GM18868 (cell line): Measurements from ENCODE around the gene PDZRN4.
A peak's percentile ranks its signal among the peaks of the same experiment; 100 is the strongest.

Experiments used
- ATAC-seq: cut with Tn5 transposase; IDR thresholded peaks from one replicate; pipeline ENCODE4 v1.9.1; 2021; ENCODE audit warnings: mild to moderate bottlenecking, moderate library complexity; ENCODE audit not compliant: unreplicated experiment

Gene PDZRN4

DNA sequence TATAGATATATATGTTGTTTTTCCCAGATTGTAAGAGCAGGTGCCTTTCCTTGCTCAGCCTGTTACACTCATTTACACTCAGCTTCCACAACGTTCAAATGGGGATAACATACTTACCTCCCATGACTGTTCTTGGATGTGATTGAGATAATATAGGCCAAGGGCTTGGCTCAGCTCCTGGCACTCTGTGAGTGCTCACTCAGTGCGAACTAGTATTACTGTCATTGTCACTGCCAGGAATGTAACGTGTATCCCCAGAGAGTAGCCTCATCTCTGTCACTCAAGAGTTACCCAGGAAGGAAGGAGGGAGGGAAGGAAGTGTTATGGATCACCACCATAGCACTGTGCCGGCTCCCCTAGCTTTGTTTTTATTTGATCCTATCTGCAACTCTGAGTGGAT lies 307.9 kb downstream of the PDZRN4 start:
- no peak for ATAC-seq

DNA sequence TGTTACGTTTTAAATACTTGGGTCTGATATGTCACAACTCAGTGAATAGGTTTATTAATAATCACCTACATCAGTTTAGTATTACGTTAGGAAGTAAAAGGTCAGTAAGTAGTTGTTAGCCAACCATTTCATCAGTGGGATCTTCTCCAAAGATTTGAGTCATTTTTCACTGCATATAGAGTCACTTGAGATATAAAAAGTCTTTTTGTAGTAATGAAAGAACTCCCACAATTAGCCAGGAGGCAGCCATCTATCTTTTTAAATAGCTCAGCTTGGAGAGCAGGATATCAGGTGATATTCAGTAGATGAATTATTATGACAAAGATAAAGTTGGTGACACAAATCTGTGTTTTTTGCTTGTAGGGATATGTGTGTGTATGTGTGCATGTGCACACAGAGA lies 309.3 kb downstream of the PDZRN4 start:
- no peak for ATAC-seq

DNA sequence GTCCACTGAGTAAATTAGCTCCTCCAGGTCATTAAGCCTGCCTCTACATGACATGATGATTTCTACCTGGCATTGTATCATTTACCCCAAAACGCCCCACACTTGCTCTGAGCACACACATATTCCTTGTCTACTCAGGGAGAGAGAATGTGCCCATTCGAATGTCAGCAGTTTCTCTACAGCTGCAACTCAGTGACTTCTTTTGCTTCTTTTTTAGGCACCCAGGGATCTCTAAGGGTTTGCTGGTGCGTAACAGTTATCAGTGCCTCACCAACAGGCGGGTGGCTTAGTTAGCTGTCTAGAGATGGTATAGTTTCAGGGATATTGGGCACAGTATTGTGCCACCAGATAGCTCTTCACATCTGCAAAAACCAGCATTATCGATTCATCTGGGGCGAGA lies 316.9 kb downstream of the PDZRN4 start:
- no peak for ATAC-seq

DNA sequence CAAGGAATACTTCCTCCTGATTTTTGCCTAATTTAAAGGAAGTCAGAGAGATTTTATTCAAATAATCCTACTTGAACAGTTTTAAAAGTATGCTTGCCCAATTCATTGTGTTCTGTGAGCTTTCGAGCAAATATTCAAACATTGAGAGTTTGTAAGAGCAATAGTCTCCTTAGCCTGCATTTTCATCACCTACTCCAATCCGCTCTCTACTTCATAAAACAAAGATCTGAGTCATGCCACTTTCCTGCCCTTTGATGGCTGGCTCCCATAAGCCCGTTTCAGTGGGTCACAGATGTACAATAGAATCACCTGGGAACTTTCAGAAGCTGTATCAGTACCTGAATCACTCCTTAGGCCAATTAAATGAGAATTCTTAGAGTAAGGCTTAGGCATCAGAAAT lies 319.2 kb downstream of the PDZRN4 start:
- no peak for ATAC-seq

DNA sequence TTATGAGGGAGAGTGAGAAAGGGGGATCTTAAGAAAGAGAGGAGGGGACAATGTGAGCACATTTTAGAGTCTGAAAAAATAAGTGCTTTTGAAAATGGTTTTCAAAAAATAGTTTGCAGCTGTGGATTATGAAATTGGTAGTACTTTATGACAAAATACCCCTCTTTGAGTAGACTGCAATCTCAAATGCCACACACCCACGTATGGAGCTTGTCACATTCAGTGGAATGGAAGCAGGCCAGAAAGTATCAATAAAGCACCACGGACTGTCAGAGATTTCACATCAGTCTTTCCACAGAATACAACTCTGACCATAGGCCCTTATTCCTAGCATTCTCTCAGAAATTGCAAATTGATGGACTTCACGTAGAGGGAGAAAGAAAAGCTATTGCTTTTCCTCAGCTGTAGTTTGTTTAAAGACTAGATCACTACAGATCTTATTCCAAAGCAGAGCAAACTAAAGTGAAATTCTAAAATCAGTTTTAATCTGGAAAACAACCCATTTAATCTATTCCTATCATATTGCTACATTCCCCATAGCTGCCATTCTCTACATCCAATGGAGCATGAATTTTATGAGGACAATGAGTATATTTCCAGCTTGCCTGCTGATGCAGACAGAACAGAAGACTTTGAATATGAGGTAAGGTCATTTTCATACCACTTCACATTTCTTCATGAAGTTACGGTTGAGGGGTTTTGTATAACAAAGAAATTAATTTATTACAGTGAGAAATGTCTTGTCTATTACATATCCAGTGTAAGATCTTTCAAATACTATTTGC lies 321.3 kb downstream of the PDZRN4 start:
- ATAC-seq: no peak

DNA sequence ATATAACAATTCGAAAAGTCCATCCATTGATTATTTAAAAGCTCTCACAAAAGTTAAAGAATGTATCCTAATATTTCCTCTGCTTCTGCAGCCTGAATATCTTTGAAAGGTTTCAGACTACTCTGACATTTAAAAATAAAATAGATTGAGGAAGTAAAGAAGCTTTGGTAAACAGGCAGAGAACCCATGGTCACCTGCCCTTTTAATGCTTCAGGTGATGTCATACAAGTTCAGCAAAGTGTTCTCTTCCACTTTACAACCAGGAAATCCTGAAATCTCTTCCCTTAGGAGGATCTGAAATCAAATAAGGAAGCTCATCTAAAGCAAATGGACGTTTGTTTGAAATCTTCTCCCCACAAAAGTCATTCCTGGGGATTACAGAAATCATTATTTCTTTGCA lies 322.4 kb downstream of the PDZRN4 start:
- peak; percentile 66 for ATAC-seq

DNA sequence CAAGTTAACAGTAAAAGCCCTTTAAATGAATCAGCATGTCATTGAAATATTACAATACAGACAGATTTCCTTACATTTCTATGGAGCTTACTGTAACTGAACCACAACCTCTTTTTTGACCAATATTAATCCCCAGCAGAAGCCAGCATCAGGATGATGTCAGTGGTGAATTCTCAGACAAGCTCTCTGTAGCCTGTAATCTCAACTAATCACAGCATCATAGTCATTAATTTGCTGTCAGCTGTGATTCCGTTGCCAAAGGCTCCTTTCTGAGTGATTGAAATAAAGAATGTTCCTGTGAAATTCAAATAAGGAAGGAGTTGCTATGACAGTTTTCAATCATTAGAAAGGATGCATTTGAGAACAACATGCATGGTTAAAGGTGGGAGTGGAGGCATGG lies 323.1 kb downstream of the PDZRN4 start:
- no peak for ATAC-seq

DNA sequence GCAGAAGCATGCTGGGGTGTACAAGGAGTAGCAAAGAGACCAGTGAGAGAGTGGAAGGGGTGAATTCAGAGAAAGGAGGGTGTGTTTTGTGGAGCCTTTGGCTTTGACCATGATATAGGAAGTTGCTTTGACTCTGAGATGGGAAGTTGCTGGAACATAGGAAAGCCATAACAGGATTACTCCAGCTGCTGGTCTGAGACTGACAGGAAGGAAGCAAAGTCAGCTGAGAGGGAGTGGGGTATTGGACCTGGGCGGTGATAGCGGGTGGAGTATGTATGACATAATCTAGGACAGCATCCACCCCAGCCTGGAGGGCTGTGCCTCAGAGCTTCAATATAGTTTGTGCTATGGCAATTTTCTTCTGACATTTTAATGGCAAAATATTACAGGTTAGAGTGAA lies 324.4 kb downstream of the PDZRN4 start:
- no peak for ATAC-seq

DNA sequence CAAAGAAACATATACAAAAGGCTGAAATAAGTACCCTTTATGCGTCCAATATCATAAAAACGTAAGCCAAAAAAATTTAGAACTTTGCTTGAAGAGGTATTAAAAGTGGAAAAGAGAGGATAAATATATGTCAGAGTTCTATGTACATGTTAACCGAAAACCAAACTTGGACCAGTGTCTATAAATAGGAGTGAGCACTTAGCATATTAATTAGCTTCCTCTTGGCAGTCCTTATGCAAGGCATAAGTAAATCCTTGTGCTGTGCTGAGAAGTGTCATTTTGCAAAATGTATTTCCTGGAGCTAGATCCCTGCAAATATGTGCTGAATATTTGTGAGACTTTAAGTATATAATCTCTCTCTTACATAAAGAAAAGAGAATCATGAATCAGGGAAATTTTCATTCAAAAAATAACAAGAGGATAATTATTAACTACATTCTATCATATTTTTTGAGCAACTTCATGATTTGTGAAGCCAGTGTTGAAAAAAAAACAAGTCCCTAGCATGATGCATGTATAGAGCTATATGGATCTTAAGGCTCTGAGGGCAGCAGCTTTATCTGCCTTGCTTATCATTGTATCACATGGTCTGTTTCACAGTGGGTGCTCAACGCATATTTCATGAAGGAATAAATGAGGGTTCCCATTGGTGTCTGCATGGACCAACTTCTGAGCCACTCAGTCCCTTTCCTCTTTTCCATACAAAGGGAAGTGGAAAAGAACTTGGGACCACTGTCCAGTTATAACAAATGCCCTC lies 326.1 kb downstream of the PDZRN4 start:
- no peak for ATAC-seq

DNA sequence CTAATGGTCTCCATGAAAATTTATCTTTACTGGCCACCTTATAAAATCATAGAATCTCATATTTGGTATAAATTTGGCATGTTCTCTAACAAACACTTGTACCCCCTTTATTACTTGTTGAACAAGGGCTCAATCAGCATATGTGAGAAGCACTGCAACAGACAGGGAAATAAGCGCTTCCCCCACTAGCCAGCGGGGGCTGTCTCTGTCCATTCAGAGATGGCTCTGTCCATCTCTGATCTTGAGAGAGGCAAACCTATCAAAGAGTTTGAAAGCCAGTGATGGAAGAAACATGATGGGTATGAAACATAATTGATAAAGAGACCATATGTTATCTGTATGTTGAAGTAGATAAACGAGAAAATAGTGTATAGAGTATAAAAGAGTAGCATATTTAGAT lies 326.8 kb downstream of the PDZRN4 start:
- no peak for ATAC-seq

DNA sequence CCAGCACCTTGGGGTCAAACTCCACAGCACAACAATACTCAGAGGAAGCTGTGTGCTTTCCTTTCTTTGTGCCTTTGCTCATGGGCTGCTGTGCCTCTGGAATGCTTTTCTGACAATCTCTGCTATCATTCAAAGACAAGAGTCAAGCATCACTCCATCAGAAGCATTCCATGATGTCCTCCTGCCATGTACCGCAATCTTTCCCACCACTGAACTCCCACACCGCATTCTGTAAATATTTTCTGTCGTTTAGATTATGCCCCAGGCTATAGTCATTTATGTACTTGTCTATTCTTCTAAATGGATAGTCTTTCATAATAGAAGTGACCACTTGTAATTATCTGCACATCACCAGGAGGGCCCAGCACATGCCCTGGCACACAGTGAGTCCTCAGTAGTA lies 327.8 kb downstream of the PDZRN4 start:
- ATAC-seq: no peak

DNA sequence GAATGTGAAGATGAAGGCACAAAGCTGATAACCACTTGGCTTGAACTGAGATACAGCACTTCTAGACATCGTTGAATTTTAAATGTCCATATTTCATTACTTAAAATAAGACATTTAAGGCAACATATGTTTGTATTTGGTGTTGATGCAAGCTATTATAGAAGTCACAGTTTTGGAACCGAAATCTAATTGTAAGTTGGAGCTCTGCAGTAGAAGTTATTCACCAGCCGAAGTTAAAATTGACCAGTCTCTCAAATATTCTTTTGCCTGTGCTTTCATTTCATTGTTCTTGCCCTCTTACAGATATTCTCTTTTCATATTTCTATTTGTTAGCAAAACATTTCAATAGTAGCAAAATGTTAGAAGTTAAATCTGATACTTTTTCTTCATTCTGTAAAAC lies 332.7 kb downstream of the PDZRN4 start:
- no peak for ATAC-seq

DNA sequence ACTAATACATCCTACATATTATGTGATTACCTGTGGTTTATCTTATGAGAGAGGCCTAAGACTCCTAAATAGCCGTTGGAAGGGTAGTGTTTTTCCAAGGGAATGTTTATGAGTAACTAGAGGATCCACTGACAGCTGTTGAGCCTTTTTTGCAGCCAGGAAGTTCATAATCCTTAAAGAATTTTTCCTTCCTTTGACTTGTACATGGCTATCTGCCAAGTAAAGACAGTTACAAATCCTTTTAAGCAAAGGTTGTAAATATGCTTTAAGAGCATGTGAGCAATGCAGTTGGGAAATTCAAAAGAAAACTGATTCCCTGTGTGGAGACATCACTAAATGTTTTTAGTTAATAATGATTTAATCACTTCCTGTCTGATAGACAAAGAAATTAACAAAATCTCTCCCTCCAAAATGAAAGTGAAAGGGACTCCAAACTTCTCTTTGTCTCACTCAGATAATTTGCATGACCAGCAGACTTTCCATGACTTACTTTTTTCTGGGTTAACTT lies 333.8 kb downstream of the PDZRN4 start:
- peak; percentile 60 for ATAC-seq

DNA sequence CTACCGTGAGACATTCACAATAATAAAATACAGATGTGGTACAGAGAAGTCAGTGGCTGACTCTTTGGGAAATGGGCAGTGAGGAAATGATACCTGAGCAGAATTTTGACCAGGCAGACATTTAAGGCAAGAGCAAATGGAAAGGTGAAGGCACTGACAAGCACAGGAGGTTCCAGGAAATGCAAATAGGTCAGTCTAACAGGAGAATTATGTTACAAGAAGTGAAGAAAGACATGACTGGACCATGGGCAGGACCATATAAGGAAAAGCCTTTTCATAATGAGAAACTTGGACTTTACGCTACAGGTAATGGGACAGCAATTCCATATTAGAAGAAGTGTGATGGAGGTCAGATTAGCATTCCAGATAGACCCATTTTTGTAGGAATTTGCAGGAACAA lies 338.9 kb downstream of the PDZRN4 start:
- no peak for ATAC-seq

DNA sequence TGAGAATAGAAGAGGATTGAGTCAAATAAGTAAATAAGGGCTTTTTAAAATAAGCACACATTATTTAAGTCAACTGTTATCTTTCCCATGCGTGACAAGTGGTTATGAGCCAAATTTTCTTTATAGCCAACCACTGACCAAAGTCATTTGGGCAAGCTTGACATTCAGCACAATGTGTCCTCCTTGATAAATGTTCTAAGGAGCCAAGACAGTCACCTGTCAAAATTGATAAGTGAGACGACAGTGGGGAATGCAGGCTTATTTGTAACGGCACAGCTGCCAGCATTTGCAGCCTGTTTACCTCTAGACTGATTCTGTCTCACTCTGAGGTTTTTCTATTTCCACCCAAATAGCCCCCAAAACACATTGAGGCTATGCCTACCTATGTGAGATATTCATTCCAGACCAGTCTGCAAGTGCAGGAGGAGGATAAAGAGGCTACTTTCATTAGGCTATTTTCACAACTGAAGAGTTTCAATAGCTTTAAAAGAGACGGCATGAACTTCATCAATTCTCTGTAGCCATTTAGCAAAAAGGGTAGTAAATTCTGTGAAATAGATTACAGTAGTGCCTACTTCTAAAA lies 339.5 kb downstream of the PDZRN4 start:
- no peak for ATAC-seq

DNA sequence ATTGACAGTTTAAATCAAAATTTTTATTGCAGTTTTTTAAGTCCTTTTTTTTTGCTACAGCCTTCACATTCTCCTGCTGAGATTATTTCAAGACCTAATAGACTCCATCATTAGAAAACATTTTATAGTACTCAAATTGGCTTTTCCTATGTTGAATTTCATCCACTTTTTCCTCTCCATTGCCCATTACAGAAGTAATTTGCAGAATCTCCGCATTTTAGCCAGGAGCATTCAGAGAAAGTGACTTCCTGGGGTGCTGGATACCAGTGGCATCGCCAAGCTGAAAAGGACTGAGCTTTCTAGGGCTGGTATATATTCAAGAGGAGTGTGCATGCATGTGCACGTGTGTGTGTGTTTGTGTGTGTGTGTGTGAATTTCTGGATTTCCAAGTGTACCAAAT lies 340.8 kb downstream of the PDZRN4 start:
- no peak for ATAC-seq

DNA sequence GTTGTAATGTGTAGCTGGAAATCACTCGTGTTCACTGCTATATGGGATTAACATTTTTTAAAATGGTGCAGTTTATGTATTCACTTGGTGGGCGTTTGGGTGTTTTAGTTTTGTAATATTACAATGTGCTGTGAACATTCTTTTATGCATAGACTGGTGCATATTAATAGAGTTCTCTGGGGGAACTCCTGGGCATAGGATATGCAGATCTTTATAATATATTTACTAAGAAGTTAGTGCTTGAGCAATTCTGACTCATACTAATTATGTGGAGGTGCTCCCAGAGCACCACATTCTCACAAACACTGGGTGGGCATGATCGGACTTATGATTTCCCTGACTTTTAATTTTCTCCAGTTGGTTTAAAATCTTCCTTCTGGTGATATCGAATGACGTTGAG lies 342.3 kb downstream of the PDZRN4 start:
- no peak for ATAC-seq

DNA sequence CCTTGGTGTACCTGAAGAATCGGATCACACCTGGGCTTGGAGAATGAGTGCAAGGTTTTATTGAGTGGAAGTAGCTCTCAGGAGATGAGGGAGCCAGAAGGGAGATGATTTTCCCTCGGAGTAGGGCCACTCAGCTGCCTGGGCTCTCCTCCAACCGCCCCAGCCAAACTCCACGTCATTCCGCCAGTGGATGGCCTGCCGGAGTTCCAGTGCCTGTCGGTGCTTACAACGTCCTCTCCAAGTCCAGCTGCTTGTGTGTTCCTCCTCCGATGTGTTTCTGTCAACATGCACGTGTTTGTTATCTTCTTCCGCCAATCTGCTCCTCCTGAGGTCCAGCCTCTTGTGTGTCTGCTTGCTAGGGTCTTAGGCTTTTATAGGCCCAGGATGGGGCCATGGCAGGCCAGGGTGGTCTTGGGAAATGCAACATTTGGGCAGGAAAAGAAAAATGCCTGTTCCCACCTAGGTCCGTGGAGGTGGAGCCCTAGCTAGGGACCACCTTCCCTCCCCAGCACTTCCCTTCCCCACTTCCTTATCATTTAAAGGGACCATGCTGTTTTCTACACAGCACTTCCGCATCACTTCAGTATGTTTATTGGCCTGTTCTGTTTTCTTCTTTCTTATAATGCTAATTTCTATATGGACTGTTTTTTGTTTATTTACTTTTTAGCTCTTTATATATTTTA lies 343.2 kb downstream of the PDZRN4 start:
- no peak for ATAC-seq

DNA sequence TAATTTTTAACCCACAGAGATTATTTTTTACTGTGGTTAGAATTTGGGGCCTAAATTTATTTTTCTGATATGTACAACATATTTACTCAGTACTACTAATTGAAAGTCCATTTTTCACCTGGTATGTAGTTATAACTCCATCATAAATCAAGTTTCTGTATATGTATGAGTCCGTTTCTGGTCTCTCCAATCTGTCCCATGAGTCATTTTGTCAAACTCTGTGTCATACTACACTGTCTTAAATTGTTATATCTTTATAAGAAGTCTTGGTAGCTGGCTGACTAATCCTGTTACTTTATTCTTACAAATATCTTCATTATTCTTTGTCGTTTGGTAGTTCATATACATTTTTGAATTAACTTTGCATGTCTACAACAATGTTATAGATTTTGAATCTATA lies 344.0 kb downstream of the PDZRN4 start:
- ATAC-seq: peak; percentile 51

DNA sequence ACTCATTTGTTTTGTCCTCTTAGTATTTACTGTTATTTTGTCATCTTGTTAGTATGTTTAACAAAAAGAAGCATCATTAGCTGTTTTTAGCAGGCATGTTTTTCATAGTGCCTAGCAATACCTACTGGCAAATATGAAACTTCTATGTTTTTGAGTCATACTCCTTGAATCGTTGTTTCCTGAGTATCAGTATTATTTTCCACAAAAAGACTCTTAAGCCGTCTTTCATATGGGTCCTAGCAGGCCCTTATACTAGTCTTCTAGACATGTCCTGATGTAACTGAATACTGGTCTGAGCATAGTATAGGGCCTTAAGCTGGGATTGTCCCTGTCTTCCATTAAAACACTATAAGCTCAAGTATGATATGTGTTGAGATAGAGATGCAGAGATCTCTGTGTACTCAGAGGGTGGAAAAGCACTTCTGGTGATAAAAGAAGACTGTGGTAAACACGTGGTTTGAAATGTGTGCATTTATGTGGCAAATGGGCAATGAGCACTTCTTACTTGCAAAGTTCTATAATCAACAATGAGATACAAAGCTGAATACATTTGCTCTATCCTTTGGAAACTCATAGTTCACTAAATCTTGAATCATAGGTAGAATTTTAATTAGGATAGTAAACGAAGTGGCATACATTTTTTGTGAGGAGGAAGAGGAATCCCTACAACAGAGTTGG lies 348.8 kb downstream of the PDZRN4 start:
- ATAC-seq: peak; percentile 74

DNA sequence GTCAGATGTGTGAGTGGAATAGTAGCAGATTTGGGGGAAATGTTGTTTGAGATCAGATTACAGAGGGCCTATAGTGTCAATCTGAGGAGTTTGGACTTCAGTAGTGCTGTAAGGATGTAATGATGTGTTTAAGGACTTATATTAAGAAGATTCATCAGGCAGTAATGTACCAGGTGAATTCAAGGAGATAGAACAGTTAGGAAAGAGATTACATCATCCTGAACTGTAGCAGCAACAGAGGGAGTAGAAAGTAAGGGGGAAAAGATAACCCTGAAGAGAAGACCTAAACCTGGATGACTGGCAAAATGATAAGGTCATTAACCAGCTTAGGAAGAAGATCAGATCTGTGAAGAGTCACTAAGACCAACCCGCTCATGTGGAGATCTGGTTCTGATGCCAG lies 349.4 kb downstream of the PDZRN4 start:
- ATAC-seq: no peak
